LNCaP clone FGC (cell line): Measurements from ENCODE around the gene PLCG2.
"Not testable (repeated sequence)": the region's sequence is repeated elsewhere in the genome, so short reads cannot be mapped to it uniquely, and the experiment has no call there.

Source experiments
- DNase-seq: peaks from one replicate; pipeline ENCODE4 v3.0.0-alpha.2; 2011; ENCODE audit warnings: low read depth
- H3K4me3 ChIP-seq: 2 replicates; pipeline ENCODE4 v1.5.1; 2011; ENCODE audit warnings: mild to moderate bottlenecking, low read depth, low read length, control low read depth
- TF ChIP-seq, protein P1 (sequence below): IDR thresholded peaks from 2 replicates; pipeline ENCODE4 v1.5.1; 2012; ENCODE audit warnings: mild to moderate bottlenecking; ENCODE audit not compliant: control insufficient read depth, insufficient read depth; ENCODE audit errors: extremely low read depth

Gene PLCG2

DNA sequence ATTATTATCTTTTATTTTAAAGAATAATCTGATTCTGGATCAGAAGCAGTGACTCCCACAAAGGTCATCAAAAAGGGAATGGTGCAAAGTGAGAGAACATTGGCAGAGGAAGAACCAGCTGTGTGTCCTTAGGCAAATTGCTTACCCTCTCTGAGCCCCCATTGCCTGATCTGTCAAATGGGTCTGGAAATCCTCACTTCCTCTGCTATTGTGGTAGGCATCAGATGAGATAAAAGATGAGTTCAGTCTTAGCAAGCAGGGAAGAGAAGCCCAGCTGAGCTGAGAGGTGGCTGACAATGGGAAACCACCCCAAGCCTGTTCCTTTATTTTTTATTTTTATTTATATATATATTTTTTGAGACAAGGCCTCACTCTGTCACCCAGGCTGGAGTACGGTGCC lies 24.2 kb upstream of the PLCG2 start:
- no peak overlapping the region for H3K4me3 ChIP-seq
- DNase-seq = no peak
- TF ChIP-seq, protein P1, sequence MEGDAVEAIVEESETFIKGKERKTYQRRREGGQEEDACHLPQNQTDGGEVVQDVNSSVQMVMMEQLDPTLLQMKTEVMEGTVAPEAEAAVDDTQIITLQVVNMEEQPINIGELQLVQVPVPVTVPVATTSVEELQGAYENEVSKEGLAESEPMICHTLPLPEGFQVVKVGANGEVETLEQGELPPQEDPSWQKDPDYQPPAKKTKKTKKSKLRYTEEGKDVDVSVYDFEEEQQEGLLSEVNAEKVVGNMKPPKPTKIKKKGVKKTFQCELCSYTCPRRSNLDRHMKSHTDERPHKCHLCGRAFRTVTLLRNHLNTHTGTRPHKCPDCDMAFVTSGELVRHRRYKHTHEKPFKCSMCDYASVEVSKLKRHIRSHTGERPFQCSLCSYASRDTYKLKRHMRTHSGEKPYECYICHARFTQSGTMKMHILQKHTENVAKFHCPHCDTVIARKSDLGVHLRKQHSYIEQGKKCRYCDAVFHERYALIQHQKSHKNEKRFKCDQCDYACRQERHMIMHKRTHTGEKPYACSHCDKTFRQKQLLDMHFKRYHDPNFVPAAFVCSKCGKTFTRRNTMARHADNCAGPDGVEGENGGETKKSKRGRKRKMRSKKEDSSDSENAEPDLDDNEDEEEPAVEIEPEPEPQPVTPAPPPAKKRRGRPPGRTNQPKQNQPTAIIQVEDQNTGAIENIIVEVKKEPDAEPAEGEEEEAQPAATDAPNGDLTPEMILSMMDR = no peak

DNA sequence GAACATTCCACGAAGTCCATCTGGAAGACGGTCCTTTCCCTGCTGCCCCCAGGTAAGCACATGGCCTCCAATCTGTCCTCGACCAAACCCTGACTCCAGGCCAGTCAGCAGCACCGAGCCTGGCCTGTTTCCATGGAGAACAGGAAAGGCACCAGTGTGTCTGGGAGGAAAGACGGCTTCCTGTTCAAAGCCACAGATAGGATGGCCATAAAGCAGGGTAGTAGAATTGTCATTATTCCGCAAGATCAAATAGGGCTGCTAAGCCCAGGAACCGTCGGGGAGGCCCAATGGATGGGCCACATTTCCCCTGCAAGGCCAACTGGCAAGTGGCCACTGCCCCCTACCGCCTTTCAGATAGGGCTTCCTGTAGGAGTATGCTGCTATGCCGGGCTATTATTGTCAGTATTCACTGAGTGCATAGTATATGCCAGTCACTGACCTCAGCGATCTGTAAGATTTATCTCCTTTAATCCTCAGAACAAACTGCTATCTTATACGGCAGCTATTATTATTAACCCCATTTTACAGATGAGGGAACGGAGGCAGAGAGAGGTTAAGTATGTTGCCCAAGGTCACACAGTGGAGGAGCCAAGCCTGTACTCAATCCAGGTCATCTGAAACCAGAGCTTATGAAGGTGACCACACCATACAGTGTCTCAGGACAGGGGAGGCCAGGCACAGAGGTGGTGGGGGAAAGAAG lies 23.0 kb upstream of the PLCG2 start:
- TF ChIP-seq, protein P1 = no peak
- H3K4me3 ChIP-seq = no peak overlapping the region
- DNase-seq = no peak

DNA sequence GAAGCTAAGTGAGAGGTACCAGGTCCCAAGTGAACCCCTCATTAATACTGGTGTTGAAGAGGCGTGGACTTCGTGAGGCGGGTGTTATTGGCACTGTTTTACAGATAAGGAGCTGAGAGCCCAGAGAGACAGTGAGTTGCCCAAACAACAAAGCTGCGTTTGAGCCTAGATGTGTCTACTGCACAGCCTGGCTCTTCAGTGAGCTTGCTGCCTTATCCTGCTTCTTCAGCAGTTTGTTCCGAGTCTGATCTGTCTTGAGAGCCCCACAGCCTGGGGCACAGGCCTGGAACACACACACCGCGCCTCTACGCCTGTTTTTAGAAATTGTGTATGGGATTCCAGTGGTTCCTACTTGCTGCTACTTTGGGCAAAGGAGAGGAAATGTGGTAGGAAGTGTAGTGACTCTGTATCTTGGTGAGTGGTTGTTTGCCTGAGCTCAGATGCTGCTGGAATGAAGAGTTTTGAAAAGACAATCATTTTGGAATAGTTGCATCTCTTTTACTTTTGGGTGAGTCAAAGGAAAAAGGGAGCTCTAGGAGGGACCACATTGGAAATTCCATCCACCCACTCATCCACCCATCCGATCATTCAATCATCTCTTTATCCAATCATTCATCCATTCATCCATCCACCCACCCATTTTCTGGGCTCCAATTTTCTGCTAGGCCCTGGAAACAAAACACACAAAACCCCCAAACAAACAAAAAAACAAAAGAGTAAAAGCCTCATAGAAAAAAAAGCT lies 22.3 kb upstream of the PLCG2 start:
- DNase-seq = no peak
- TF ChIP-seq, protein P1 = no peak
- no peak overlapping the region for H3K4me3 ChIP-seq

DNA sequence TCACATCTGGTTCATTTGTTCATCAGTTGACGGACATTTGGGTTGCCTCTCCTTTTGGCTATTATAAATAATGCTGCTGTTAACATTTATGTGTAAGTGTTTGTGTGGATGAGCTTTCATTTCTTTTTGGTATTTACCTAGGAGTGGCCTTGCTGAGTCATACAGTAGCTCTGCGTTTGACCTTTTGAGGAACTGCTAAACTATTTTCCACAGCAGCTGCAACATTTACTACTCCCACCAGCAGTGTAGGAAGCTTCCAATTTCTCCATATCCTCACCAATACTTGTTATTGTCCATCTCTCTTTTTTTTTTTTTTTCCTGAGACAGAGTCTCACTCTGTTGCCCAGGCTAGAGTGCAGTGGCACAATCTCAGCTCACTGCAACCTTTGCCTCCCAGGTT lies 20.7 kb upstream of the PLCG2 start:
- H3K4me3 ChIP-seq = no peak overlapping the region
- DNase-seq = no peak
- TF ChIP-seq, protein P1 = no peak

DNA sequence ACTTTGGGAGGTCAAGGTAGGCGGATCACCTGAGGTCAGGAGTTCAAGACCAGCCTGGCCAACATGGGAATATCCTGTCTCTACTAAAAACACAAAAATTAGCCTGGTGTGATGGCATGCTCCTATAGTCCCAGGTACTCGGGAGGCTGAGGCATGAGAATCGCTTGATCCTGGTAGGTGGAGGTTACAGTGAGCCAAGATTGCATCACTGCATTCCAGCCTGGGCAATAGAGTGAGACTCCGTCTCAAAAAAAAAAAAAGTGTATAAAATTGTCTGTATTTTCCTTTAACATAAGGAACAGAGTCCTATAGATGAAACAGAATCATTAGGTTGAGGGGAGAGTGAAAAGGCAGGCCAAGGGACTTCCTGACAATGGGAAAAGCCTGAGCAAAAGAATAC lies 16.8 kb upstream of the PLCG2 start:
- not testable (repeated sequence) for H3K4me3 ChIP-seq, DNase-seq

DNA sequence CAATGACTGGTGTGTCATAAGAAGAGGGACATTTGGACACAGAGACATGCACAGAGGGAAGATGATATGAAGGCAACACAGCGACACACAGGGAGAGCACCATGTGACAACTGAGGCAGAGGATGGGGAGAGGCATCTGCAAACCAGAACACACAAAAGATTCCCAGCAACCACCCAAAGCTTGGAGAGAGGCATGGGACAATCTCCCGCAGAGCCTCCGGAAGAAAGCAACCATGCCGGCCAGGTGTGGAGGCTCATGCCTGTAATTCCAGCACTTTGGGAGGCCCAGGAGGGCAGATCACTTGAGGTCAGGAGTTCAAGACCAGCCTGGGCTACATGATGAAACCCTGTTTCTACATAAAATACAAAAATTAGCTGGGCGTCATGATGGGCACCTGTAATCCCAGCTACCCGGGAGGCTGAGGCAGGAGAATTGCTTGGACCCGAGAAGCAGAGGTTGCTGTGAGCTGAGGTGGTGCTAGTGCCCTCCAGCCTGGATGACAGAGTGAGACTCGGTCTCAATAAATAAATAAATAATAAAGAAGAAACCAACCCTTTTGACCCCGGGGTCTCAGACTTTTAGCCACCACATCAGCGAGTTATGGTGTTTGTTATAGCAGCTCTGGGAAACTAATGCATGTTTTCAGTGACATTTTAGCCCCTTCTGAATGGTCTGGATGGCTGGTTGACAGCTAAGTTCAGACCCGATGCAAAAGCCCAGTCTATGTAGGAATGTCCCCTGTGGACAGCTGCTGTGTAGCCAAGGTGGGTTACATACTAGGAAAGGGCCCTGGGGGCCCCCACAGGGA lies 13.8 kb upstream of the PLCG2 start:
- no peak overlapping the region for H3K4me3 ChIP-seq
- no peak for DNase-seq
- TF ChIP-seq, protein P1 = no peak; the same call in 1 of the 2 replicates

DNA sequence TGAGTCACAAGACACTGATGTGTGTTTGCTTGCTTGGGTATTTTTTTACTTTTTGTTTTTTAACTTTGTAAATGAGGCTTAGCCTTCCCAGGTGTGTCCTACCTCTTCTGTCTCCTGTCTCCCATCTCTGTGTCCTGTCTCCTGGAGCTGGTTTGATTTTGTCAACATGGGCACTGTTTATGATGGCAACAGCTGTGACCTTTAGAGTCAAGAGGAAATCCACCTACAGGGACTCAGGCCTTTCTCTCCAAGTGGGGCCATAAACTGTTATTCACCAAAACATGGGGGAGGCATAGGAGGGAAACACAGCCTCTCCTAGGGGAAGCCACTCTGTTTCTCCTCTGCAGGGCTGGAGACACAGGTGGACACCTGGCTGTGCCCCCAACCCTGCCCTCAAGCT lies 13.1 kb upstream of the PLCG2 start:
- TF ChIP-seq, protein P1 = no peak
- no peak for DNase-seq
- H3K4me3 ChIP-seq = no peak overlapping the region
